GM19463 (cell line): ENCODE measurements around the gene MRPL41.
"Not testable (repeated sequence)": the region's sequence is repeated elsewhere in the genome, so short reads cannot be mapped to it uniquely, and the experiment has no call there.

Source experiments
- ATAC-seq: cut with Tn5 transposase; IDR thresholded peaks from one replicate; pipeline ENCODE4 v1.9.1; 2021; ENCODE audit warnings: mild to moderate bottlenecking, moderate library complexity; ENCODE audit not compliant: unreplicated experiment

Gene MRPL41

DNA sequence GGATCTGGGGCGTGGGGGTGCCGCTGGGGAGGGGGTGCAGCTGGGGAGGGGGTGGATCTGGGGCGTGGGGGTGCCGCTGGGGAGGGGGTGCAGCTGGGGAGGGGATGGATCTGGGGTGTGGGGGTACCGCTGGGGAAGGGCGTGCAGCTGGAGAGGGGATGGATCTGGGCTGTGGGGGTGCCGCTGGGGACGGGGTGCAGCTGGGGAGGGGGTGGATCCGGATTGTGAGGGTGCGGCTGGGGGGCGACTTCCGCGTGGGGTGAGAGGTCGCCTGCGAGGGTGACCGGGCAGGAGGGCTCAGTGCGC lies 768 bp upstream of the MRPL41 start:
- ATAC-seq: not testable (repeated sequence)

DNA sequence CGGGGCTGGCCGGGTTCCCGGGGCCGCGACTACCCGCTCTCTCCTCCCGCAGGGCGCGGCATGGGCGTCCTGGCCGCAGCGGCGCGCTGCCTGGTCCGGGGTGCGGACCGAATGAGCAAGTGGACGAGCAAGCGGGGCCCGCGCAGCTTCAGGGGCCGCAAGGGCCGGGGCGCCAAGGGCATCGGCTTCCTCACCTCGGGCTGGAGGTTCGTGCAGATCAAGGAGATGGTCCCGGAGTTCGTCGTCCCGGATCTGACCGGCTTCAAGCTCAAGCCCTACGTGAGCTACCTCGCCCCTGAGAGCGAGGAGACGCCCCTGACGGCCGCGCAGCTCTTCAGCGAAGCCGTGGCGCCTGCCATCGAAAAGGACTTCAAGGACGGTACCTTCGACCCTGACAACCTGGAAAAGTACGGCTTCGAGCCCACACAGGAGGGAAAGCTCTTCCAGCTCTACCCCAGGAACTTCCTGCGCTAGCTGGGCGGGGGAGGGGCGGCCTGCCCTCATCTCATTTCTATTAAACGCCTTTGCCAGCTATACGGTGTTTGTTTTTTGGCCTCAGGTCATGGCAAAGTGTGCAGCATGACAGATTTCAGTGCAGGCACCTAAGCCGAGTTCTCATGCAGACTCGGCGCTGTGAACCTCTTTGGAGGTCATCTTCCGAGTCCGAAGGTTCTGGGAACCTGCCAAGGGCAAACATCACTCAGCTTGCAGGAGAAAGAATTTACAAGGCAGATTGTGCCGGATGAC lies 516 bp downstream of the MRPL41 start:
- ATAC-seq: peak; percentile 24

DNA sequence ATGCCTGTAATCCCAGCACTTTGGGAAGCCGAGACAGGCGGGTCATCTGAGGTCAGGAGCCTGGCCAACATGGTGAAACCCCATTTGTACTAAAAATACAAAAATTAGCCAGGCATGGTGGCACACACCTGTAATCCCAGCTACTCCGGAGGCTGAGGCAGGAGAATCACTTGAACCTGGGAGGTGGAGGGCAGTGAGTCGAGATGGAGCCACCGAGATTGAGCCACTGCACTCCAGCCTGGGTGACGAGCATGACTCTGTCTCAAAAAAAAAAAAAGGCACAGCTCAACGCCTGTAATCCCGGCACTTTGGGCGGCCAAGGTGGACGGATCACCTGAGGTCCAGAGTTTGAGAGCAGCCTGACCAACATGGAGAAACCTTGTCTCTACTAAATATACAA lies 2.0 kb downstream of the MRPL41 start:
- not testable (repeated sequence) for ATAC-seq

DNA sequence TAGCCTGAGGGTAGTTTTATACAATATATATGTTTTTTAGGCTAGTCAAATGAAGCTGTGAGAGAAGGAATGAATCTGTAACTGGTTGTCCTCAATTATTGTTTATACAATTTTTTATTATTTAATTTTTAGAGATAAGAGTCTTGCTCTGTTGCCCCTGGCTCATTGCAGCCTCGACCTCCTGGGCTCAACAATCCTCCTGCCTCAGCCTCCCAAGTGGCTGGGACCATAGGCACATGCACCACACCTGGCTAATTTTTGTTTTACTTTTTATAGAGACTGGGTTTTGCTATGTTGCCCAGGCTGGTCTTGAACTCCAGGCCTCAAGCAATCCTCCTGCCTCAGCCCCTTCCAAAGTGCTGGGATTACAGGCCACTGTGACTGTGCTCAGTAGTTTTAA lies 2.7 kb downstream of the MRPL41 start:
- no peak for ATAC-seq

DNA sequence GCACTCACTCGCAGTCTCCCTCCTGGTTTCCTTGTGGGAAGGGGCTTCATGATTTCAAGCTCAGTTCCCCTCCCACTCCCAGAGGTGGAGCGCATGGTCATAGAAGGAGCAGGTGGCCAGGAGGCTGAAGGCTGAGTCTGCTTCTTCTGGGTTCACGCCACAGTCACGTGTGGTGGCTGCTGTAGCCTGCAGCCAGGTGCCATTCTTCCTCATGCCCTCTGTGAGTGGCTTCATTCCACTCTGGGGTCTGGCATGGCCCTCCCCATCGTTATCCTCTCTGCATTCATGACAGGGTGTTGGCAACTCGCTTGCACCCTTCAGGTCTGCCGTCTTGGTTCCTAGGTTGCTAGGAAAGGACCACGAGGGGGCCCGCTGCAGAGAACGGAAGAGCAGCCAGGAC lies 3.5 kb downstream of the MRPL41 start:
- no peak for ATAC-seq

DNA sequence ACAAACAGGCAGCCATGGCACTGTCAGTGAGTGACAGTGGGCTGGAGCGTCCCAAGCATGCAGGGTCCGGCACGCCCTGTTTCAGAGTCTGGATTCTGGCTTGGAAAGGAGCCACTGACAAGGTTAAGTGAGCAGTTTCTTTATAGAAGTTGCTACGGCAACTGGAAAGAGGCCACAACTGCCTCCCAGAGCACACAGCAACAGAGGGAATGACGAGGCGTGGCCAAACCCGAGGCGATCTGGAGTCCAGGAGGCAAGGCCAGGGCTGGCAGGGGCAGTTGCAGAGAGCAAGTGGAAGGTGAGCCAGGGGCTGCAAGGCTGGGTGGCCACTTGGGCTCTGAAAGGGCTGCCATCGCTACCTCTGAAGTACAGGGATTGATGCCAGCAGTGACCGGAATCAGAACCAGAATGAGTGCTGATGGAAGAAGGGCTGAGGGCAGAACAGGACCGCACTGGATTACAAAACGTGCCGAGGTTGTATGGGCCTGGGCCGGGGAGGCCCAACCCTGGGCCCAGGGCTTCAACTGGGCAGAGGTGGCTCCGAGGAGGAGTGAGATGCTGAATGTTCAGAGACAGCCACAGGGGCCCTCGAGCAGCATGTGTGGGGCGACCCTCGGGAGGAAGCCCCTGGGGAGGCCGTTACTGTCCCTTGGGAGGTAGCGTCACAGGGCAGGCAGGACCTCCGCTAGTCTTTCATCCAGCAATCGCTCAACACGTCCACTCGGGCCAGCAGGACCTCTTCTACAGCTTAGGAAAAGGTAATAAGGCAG lies 4.6 kb downstream of the MRPL41 start:
- ATAC-seq: no peak

DNA sequence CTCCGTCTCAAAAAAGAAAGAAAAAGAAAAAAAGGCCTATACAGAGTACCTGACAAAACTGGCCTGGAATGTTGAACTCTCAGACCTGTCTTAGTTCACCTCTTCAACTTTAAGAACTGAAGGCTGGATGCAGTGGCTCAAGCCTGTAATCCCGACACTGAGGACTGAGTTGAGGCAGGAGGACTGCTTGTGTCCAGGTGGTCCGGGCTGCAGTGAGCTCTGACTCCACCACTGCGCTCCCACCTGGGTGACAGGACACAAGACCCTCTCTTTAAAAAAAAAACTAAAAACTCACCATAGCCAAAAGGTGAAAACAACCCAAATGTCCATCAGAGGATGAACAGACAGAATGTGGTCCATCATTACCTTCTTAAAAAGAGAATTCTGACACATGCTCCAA lies 6.4 kb downstream of the MRPL41 start:
- no peak for ATAC-seq

DNA sequence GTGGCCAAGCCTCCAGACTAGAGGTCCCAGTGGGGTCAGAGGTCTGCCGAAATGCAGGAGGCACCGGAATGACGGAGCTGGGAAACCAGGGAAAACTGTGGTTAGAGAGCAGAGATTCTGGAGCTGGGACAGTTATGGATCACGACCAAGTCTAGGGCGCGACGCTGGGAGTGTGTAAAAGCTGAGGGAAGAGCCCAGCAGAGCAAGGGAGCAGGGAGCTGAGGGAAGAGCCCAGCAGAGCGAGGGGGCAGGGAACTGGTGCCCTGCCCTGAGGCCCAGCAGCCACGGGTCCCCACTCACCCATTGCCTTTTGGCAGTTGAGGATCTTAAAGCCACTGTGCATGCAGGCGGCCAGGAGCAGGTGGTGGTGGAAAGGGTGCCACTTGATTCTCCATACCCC lies 12.5 kb downstream of the MRPL41 start:
- ATAC-seq: no peak

DNA sequence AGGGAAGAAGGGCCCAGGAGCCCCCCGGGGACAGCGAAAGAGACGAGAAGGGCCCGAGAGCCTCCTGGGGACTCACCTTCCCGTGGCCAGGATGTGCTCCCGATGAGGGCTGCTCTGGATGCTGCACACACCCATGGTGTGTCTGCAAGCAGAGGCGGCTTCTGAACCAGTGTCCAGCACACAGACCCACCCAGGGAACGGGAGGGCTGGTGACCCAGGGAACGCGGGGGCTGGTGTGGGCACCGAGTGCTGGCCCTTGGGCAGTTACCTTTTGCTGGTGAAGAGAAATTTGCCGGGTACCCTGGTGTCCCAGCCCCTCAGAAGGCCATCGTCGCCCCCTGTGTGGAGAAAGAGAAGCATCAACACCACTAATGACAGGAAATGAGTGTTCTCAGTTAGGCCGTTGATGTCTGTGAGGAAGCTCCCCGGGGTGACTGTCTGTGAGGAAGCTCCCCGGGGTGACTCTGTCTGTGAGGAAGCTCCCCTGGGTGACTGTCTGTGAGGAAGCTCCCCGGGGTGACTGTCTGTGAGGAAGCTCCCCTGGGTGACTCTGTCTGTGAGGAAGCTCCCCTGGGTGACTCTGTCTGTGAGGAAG lies 13.2 kb downstream of the MRPL41 start:
- ATAC-seq: no peak

DNA sequence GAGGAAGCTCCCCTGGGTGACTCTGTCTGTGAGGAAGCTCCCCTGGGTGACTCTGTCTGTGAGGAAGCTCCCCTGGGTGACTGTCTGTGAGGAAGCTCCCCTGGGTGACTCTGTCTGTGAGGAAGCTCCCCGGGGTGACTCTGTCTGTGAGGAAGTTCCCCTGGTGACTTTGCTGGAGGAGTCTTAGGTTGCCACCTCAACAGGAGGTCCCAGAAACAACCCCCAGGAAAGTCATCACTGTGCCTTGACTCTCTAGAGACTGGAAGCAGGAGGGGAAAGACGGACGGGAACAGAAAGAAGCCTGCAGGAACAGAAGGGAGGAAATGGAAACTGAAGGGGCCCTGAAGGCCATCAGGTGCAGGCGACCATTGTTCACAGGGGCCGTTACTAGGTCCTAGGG lies 16.8 kb downstream of the MRPL41 start:
- ATAC-seq: not testable (repeated sequence)

DNA sequence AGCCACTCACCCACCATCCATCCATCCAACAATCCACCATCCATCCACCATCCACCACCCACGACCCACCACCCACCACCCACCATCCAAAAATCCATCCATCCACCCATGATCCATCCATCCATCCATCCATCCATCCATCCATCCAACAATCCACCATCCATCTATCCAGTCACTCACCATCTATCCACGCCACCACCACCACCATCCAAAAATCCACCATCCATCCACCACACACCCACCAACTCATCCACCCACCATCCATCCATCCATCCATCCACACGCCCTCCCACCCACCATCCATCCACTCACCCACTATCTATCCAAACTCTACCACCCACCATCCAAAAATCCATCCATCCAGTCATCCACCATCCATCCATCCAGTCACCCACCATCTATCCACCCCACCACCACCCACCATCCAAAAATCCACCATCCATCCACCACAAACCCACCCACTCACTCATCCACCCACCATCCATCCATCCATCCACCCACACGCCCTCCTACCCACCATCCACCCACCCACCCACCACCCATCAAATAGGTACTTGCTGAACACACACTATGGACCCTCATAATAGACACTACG lies 18.0 kb downstream of the MRPL41 start:
- ATAC-seq: no peak

DNA sequence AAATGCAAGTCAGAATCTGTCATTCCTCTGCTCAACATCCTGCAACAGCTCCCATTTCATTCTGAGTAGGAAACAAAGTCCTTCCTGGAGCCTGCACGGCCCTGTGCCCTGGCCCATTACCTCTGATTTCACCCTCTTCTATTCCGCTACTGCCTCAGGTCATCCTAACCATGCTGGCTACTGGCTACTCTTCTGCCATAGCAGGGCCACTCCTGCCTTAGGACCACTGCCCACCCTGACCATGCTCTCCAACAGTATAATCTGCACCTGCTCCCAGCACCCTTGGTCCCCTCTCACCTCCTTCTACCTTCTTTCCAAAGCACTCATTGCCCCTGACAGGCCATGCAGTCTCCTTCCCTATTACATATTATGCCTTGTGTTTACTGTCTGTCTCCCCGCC lies 18.9 kb downstream of the MRPL41 start:
- ATAC-seq: no peak

DNA sequence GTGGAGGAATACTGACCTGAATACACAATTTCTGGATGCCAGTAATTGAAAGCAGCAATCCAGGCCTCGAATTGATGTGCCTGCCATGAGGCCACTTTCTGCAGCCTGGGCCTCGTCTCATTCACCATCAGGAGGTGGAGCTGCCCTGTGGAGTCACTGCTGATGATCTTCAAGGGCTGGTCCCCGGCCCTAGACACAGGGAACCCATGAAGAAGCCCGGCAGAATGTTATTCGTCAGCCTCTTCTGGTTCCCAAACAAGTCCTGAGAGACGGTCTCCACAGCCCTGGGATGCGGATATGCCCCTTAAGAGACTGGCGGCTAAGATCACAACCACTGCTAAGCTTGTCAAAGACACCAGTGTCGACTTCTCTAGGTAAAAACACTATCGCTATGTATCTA lies 22.5 kb downstream of the MRPL41 start:
- ATAC-seq: no peak

DNA sequence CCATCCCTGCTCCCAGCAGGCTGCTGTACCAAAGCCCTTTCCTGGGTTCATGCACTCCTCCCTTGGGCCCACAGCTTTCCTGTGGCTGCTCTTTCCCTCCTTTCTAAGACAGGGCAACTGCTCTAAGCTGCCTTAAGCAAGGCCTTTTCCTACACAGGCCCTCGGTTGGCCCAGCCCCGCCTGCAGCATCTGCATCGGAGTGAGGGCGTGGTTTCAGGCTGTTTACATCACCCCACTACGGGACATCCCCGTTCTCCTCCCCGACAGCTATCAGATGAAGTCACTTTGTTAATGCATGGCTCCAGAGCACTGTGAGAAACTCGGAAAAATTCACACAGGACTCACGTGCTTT lies 23.7 kb downstream of the MRPL41 start:
- ATAC-seq: no peak

DNA sequence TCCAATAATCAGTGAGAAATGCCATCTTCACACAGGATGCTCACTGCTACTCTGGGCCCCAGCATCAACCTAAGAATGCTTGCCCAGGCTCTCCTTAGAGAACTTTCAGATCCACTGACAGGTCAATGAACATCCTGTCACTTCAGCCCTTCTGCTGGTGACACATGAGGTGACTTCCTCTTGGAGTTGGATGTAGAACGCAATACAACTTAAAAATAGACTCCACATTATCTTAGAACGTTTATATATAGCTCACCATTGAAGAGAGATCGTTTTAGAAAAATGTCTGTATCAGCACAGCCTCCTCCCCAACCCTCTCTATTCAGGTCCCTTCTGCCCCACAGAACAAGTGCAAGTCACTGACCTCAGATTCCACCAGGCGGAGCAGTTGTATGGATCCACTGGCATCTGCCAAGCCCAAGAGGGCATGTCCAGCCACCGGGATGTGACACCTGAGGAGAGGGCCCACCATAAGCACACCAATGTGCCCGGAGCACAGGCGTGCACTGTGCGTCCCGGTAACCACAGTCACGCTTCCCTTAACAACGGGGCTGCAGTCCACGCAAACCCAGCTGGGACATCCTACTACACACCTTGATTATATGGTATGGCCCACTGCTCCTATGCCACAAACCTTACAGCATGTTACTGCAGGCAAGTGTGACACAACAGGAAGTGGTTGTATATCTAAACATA lies 24.2 kb downstream of the MRPL41 start:
- ATAC-seq: no peak

DNA sequence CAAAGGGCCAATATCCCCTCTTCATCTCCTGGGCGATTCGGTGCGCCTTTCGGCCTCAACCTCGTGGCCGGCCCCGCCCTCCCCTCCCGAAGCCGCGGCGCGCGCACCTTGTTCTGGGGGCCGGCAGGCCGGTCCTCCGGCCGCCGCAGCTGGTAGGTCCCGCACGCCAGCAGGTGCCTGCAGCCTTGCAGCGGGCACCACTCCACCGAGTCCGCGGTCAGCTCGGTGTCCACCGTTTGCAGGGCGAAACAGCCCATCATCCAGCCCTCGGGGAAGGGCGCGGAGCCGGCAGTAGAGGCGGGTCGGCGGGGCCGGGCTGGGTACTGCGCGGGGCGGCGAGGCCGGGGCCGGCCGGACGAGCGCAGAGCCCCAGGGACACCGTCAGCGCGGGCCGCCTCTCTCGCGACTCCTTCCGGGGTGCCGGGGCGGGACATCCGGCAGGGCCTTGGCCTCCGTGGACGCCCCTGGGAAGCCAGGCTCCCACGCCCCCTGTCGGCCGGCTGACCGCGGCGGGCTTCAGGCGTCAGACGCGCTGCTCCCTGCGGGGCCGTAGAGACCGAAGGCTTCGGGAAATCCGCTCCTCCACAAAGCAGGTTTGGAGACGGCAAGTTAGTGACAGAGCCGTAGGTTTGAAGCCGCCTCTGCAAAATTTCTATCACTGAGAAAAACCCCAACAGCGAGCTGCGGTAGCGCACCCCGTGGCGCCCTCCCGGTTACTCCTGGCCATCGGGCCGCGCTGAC lies 27.0 kb downstream of the MRPL41 start, which contains the start of gene DPH7:
Gene DPH7 (minus strand): TSS at position 408 of the 741 bp plus-strand sequence. CDS start 148 bp downstream, at position 260.
- ATAC-seq: peak; percentile 95

DNA sequence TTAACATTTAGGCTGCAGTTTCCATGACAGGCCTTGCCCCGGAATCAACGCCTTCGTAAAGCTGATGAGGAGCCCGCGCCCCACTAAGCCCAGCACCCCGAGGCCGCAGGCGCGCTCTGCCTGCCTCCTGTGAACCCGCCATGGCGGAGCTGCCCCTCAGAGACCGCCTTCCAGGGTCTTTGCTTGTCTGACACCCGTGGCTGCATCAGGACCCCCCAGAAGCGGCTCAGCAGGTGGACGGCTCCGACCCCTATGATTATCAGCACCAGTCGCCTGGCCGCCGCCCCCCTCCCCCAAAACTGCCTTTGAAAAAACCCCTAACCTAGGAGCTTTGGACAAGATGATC lies 27.6 kb downstream of the MRPL41 start:
- no peak for ATAC-seq

DNA sequence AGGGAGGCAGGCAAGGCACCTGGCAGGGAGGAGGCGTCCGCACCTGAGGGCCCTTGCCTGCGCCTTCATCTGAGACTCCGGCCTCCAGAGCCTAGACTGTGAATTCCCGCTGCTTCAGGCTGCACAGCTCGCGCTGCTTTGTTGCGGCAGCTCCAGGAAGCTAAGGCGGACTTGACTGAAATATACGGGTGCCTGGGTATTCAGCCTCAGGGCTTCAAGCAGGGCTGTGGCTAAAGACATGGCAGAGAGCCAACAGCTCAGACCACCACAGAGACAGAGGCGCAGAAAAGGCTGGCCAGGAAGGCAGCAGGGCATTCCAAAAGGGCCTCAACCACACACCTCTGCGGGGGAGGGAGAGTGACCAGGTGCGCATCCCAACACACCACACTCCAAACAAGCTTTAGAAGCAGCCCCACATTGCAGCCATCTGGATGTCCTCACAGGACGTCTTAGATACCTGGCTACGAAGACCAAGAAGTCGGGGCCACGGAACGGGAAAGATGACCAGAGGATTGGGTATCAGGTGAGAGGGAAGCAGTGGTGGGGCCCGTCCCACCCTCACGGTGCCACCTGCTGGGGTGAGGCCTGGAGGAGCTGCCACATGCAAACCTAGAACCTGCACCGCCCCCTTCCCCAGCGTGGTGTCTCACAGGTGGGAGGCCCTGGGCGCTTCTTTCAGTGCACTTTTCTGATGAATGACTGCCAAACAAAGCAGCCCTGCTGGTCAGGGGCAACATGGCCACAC lies 28.7 kb downstream of the MRPL41 start:
- ATAC-seq: no peak

DNA sequence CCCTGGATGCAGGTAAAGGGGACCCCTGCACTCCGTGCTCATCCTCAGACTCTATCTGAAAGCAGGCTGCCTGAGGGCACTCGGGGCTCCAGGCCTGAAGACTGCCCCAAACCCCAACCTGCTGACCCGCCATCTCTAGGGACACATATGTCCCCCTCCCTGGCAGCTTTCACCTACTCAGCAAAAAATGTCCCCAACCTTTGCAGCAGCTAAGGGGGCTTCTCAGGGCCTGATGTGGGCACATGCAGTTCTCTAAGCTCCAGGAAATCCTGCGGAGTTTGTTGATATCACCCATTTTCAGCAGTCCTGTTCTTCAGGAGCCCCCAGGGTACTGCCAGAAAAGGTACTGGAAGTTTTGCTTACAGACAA lies 29.3 kb downstream of the MRPL41 start:
- ATAC-seq: no peak
